Measurements from ENCODE around the gene CSTB. TPM values are rescaled to one million over a fixed set of nuclear protein-coding genes. Genes with fewer than 3 reads are reported as not detected.
A peak's percentile ranks its signal among the peaks of the same experiment; 100 is the strongest.

The CSTB gene
- total RNA-seq, 4 donors from 2014 or later: 11.4 to 16.7 (median 13.3) TPM

GRCh38 chr21:43743947-43744346 lies 32.2 kb downstream of the CSTB start:
- Histone ChIP-seq H3K4me1 (peaks cover 0 to 10% (median 0%) of the 10 kb centered on the region in 4 donors), H3K4me3 (no peak overlapping the region), H3K36me3 (peaks cover 0 to 71% (median 12%) of the 10 kb centered on the region in 3 donors), H3K9me3 (no peaks in the 10 kb centered on the region), H3K27ac (no peak overlapping the region), H3K27me3 (no peaks in the 10 kb centered on the region)
- 90 to 91% methylated on average over 5 to 8 of the region's 8 CpGs for WGBS, 2 donors
- no peak for DNase-seq (ENCODE audit: low spot score in 2 of 2)
- no peak for TF ChIP-seq CTCF (IDR thresholded peaks at IDR 0.05)
- TF ChIP-seq POLR2A (IDR thresholded peaks at IDR 0.05): no peak
- TF ChIP-seq EP300 (IDR thresholded peaks at IDR 0.05): no peak

- Histone ChIP-seq H3K9me3 (no peaks in the 10 kb centered on the region), H3K4me1 (peaks cover 0 to 25% (median 11%) of the 10 kb centered on the region in 4 donors), H3K27me3 (no peaks in the 10 kb centered on the region), H3K36me3 (peaks cover 0 to 63% (median 8%) of the 10 kb centered on the region in 3 donors), H3K27ac (peak overlapping the region in 3 of 4 donors; percentile 26 to 72 (median 65)), H3K4me3 (no peak overlapping the region)
- DNase-seq (ENCODE audit: low spot score in 2 of 2): no peak
- WGBS, 2 donors: 75 to 78% methylated on average over 7 to 18 of the region's 28 CpGs
- TF ChIP-seq CTCF (IDR thresholded peaks at IDR 0.05): no peak
- TF ChIP-seq POLR2A (IDR thresholded peaks at IDR 0.05): no peak
- no peak for TF ChIP-seq EP300 (IDR thresholded peaks at IDR 0.05)
Measured at GRCh38 chr21:43741423-43742096, 34.5 kb downstream of the CSTB start.

- Histone ChIP-seq H3K27me3 (no peaks in the 10 kb centered on the region), H3K4me1 (peaks cover 0 to 32% (median 11%) of the 10 kb centered on the region in 4 donors), H3K9me3 (no peaks in the 10 kb centered on the region), H3K27ac (peak overlapping the region; percentile 26 to 82 (median 52)), H3K4me3 (no peak overlapping the region), H3K36me3 (peaks cover 0 to 63% (median 4%) of the 10 kb centered on the region in 3 donors)
- peak; percentile 49 to 52 for DNase-seq (ENCODE audit: low spot score in 2 of 2)
- WGBS, 2 donors: 35 to 36% methylated on average over 17 to 22 of the region's 25 CpGs
- TF ChIP-seq CTCF (IDR thresholded peaks at IDR 0.05) (no peak), POLR2A (IDR thresholded peaks at IDR 0.05) (peak in 1 of 2 donors; percentile 26), EP300 (IDR thresholded peaks at IDR 0.05) (peak in 1 of 2 donors; percentile 26)
Measured at GRCh38 chr21:43740497-43741156, 35.5 kb downstream of the CSTB start.

GRCh38 chr21:43739621-43740435 lies 36.3 kb downstream of the CSTB start:
- H3K36me3 ChIP-seq: peaks cover 0 to 55% (median 4%) of the 10 kb centered on the region in 3 donors
- H3K27me3 ChIP-seq: no peaks in the 10 kb centered on the region
- DNase-seq (ENCODE audit: low spot score in 2 of 2): no peak
- H3K4me3 ChIP-seq: no peak overlapping the region
- H3K4me1 ChIP-seq: peaks cover 0 to 39% (median 14%) of the 10 kb centered on the region in 4 donors
- H3K9me3 ChIP-seq: no peaks in the 10 kb centered on the region
- peak overlapping the region in 3 of 4 donors; percentile 41 to 82 (median 64) for H3K27ac ChIP-seq
- TF ChIP-seq EP300 (IDR thresholded peaks at IDR 0.05) (no peak), POLR2A (IDR thresholded peaks at IDR 0.05) (no peak), CTCF (IDR thresholded peaks at IDR 0.05) (no peak)
- 27 to 54% methylated on average over 11 to 12 of the region's 25 CpGs for WGBS, 2 donors

All from tibial nerve (tissue), 4 donors.